Astrocyte of the spinal cord (primary cell): ENCODE data around the gene GREB1L.
A peak's percentile ranks its signal among the peaks of the same experiment; 100 is the strongest.

Source experiments
- DNase-seq: peaks from one replicate; pipeline ENCODE4 v3.0.0; 2011; ENCODE audit warnings: low read depth, low spot score
- H3K4me3 ChIP-seq: 2 replicates; pipeline ENCODE4 v1.5.1; 2011; ENCODE audit warnings: low read depth, mild to moderate bottlenecking, low read length, moderate library complexity
- in situ Hi-C: cut with HindIII; loops from 2 replicates; pipeline ENCODE4 v1.10.0; 2017; ENCODE audit warnings: low sequenced_read_pairs
- TF ChIP-seq, protein P1 (sequence below): IDR thresholded peaks from 2 replicates; pipeline ENCODE4 v1.5.1; 2012; ENCODE audit warnings: low read depth, mild to moderate bottlenecking, low read length, inconsistent platforms

Gene GREB1L

DNA sequence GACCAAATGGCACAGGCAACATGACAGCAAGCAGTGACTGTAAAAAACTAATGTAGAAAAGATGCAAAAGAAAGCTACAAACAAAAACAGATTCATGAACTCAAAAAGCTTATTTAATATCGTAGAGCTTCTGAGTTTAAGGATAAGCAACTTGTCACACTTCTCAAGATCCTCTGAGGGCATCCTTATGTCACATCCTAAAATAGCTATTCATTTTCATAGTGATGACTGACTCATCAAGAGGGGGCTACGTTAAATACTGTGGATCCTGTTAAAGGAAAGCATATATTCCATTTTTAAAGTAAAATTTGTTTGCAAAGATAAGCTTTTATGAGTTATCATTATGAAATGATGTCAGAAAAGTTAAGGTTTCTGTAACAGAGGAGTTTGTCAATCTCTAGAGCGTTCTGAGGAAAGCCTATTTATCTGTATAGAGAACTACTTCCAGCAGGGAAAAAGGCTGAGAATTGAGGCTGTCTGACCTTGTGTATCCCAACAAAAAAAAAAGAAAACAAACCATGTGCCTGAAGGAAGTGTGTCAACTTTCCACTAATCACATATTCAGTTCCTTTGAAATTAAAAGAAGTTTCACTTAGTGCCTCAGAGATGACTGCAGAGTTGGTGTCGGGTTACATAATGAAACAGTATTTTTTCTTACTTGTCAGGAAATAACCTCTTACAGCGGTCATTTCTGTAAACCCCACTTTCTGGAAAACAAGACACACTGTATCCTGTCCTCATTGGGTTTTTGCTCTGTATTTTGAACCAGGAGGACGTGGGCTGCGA lies 243.0 kb downstream of the GREB1L start:
- TF ChIP-seq, protein P1, sequence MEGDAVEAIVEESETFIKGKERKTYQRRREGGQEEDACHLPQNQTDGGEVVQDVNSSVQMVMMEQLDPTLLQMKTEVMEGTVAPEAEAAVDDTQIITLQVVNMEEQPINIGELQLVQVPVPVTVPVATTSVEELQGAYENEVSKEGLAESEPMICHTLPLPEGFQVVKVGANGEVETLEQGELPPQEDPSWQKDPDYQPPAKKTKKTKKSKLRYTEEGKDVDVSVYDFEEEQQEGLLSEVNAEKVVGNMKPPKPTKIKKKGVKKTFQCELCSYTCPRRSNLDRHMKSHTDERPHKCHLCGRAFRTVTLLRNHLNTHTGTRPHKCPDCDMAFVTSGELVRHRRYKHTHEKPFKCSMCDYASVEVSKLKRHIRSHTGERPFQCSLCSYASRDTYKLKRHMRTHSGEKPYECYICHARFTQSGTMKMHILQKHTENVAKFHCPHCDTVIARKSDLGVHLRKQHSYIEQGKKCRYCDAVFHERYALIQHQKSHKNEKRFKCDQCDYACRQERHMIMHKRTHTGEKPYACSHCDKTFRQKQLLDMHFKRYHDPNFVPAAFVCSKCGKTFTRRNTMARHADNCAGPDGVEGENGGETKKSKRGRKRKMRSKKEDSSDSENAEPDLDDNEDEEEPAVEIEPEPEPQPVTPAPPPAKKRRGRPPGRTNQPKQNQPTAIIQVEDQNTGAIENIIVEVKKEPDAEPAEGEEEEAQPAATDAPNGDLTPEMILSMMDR: no peak
- in situ Hi-C loops: no loop called here
- no peak overlapping the region for H3K4me3 ChIP-seq
- peak; percentile 34 for DNase-seq

DNA sequence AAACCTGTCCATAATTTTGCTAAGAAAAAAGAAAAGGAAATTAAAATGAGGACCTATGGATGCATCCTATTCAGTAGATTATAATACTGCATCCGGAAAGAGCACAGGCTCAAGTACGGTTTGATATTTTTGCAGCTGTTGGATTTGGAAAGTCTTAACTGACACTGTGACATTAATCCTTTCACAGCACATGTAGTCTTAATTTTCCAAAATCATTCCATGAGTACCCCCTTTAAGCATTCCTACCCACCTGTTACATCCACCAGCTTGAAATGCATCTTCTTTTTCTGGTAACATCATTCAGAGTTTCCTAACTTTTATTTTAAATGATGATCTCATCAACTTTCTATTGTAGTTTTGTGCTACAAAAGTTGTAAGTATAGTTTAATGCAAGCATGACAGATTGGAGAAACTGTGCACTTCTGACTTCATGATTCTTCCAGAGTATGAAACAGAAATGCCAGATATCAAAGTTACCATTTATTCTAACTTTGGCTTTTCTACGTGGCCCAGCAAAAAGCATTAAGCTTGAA lies 244.9 kb downstream of the GREB1L start:
- TF ChIP-seq, protein P1: no peak
- in situ Hi-C loops: no loop called here
- DNase-seq: no peak
- H3K4me3 ChIP-seq: no peak overlapping the region

DNA sequence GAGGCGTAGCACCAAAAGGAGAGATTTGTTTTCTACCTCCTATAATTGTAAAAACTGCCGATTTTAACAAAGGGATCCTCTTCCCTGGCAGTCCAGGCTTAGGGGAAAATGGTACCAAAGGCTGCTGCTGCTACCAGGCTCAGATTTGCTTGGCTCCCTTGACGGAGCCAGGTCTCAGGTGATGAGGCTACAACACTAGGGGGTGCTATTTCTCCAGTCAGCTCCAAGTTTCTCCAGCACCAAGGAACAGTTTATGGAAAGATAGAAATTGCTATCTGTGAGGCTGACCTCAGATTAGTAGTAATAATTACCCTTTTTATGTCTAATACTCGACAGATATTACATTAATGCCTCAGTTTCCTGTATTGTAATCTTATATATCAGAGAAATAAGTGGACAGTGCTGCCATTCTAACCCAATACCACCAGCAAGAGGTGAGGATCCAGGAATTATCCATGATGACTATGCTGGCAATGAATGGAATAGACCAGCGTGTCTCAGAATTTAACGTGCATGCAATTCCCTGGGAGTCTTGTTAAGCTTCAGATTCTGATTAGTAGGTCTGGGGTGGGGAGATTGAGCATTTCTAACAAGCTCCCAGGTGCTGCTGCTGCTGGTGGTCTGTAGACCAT lies 247.2 kb downstream of the GREB1L start:
- TF ChIP-seq, protein P1: peak; percentile 78
- DNase-seq: peak; percentile 58
- in situ Hi-C loops: no loop called here

DNA sequence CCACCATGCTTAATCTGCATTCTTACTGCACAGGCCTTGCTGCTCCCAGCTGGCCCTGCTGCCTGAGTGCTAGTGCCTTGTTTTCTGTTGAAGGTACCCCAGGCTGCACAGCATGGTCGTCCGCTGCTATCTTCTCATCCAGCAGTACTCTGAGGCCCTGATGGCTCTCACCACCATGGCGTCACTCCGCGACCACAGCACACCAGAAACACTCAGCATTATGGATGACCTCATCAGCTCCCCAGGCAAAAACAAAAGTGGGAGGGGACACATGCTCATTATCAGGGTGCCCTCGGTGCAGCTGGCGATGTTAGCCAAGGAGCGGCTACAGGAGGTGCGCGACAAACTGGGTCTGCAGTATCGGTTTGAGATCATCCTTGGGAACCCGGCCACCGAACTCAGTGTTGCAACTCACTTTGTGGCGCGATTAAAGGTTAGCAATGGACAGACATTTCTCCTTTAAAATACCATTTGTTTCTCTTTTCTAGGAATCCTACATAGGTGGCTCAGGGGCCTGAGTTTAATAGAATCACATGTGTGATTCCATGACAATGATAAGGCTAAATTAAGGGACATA lies 248.0 kb downstream of the GREB1L start:
- H3K4me3 ChIP-seq: no peak overlapping the region
- in situ Hi-C loops: no loop called here
- TF ChIP-seq, protein P1: no peak
- DNase-seq: no peak

More for the DNA sequence above, 247.2 kb downstream of the GREB1L start:
- no peak overlapping the region for H3K4me3 ChIP-seq

DNA sequence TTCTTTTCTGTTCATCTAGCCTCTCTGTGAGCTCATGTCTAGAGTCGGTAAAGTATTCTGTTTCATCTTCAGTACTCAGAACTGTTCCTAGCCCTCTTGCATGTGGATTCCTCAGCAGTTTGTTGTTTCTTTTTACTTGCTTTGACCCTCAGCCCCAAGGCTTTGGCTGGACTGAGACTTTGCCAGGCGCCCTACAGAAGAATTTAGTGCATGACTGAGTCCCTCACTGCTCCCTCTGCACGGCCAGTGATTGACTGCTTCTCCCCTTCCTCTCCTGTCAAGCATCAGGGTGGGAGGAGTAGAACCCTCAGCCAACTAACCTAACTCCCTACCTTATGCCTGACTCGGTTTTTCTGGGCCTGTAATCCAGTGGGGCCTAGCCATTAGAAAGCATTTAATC lies 248.7 kb downstream of the GREB1L start:
- no peak overlapping the region for H3K4me3 ChIP-seq
- TF ChIP-seq, protein P1: no peak
- no peak for DNase-seq
- in situ Hi-C loops: no loop called here

DNA sequence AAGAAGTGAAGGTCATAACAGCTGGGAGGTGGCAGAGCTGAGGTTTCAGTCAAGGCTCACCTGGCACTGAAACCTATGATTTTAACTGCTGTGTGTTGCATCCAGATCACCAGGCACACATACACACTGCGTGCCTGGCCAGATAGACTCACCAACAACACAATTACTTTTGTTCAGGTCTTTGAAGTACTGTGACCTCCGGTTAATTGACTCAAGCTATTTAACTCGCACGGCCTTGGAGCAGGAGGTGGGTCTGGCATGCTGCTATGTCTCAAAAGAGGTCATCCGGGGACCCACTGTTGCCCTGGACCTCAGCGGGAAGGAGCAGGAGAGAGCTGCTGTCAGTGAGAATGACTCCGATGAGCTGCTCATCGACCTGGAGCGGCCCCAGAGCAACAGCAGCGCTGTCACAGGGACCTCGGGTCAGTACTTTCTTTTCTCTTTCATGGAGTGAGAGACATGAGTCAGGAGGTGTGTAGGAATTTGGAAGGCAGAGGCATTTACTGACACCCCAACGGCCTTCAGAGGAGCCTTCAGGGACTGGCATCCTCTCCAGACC lies 254.3 kb downstream of the GREB1L start:
- TF ChIP-seq, protein P1: no peak
- in situ Hi-C loops: no loop called here
- no peak overlapping the region for H3K4me3 ChIP-seq
- DNase-seq: no peak
